Activated naive CD4-positive, alpha-beta T cell treated with anti-CD3 and anti-CD28 coated beads for 36 hours (primary cell): Measurements from ENCODE around the gene CELF4. TPM values are rescaled to one million over a fixed set of nuclear protein-coding genes. Genes with fewer than 3 reads are reported as not detected.

Source experiments
- CTCF ChIA-PET: fragments of 350-600 bp; sonication (Branson Sonifier 250); formaldehyde crosslinking; loops from one replicate; lab custom pipeline; 2021; ENCODE audit warnings: antibody characterized with exemption; lab: Charles Lee
- DNase-seq: peaks from one replicate; pipeline ENCODE4 v3.0.0-alpha.2; 2020
- H3K27ac Mint-ChIP-seq: one replicate; pipeline ENCODE4 v1.8.0; 2021; ENCODE audit warnings: mild to moderate bottlenecking, mixed read lengths
- H3K27me3 Mint-ChIP-seq: one replicate; pipeline ENCODE4 v1.8.0; 2021; ENCODE audit warnings: low read depth, mixed read lengths
- H3K36me3 Mint-ChIP-seq: one replicate; pipeline ENCODE4 v1.8.0; 2021; ENCODE audit warnings: low read depth, mixed read lengths
- H3K4me1 Mint-ChIP-seq: one replicate; pipeline ENCODE4 v1.8.0; 2021; ENCODE audit warnings: low read depth, mixed read lengths
- H3K4me3 Mint-ChIP-seq: one replicate; pipeline ENCODE4 v1.8.0; 2021; ENCODE audit warnings: mild to moderate bottlenecking, moderate library complexity, mixed read lengths
- H3K9me3 Mint-ChIP-seq: one replicate; pipeline ENCODE4 v1.8.0; 2021; ENCODE audit warnings: mixed read lengths
- intact Hi-C: fragments of 100-400 bp; cut with micrococcal nuclease; formaldehyde crosslinking; loops from one replicate; pipeline ENCODE4 v1.15.1; 2023
- total RNA-seq, 2 experiments: library from RNA; stranded (reverse); gene quantifications; one replicate each; pipeline ENCODE4 v1.2.3, GENCODE V29; 2021

Gene CELF4
- total RNA-seq, 2 experiments from 2014 or later: not detected

- Mint-ChIP-seq H3K4me3 (no peak overlapping the region), H3K27ac (no peak overlapping the region), H3K4me1 (no peaks in the 10 kb centered on the region), H3K36me3 (no peaks in the 10 kb centered on the region), H3K27me3 (peaks cover 4% of the 10 kb centered on the region), H3K9me3 (no peaks in the 10 kb centered on the region)
- CTCF ChIA-PET: interaction anchor here (0.7 to 0.8 kb wide), 2 partner anchors 32 to 57 kb away, joined by 3 to 4 read pairs; no protein-coding TSS in a partner anchor
- DNase-seq: no peak
- intact Hi-C loops: loop anchor here (5.0 kb wide), 1 partner anchor 215 kb away; no protein-coding TSS in a partner anchor
These were observed 243.8 kb downstream of the CELF4 start for GRCh38 chr18:37321582-37322491.

GRCh38 chr18:37320317-37320716 is 245.3 kb downstream of the CELF4 start:
- Mint-ChIP-seq H3K27me3 (peaks cover 4% of the 10 kb centered on the region), H3K9me3 (no peaks in the 10 kb centered on the region), H3K36me3 (no peaks in the 10 kb centered on the region), H3K27ac (no peak overlapping the region), H3K4me1 (no peaks in the 10 kb centered on the region), H3K4me3 (no peak overlapping the region)
- CTCF ChIA-PET: no interaction called here
- no peak for DNase-seq
- intact Hi-C loops: loop anchor here (5.0 kb wide), 1 partner anchor 217 kb away; no protein-coding TSS in a partner anchor

GRCh38 chr18:37318360-37319355 is 246.9 kb downstream of the CELF4 start:
- DNase-seq: no peak
- no peak overlapping the region for H3K4me3 Mint-ChIP-seq
- no peaks in the 10 kb centered on the region for H3K4me1 Mint-ChIP-seq
- H3K27me3 Mint-ChIP-seq: peaks cover 4% of the 10 kb centered on the region
- H3K27ac Mint-ChIP-seq: no peak overlapping the region
- CTCF ChIA-PET: interaction anchor here (0.6 to 0.9 kb wide), 2 partner anchors 25 to 49 kb away, joined by 3 to 4 read pairs; no protein-coding TSS in a partner anchor
- intact Hi-C loops: no loop called here
- H3K9me3 Mint-ChIP-seq: no peaks in the 10 kb centered on the region
- no peaks in the 10 kb centered on the region for H3K36me3 Mint-ChIP-seq

GRCh38 chr18:37317486-37317885 is 248.1 kb downstream of the CELF4 start:
- H3K4me3 Mint-ChIP-seq: no peak overlapping the region
- intact Hi-C loops: no loop called here

DNA sequence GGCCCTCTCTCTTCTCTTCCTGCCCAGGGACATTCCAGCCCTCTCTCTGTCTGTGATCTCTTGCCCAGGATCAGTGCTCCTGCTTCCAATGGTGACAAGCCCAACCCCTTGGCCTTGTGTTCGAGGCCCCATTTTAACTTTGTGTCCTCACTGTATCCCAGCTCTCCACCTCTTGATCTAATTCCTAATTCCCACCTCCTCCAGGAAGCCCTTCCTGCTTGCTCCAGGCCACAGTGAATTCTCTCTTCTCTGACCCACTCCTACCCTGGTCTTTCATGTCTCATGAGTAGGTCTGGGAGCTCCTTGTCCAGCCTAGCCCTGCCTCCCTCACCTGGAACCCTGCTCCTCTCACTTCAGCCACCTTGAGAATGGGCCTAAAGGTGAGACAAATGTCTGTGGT is 249.1 kb downstream of the CELF4 start:
- H3K27ac Mint-ChIP-seq: no peak overlapping the region
- no peaks in the 10 kb centered on the region for H3K36me3 Mint-ChIP-seq
- no peaks in the 10 kb centered on the region for H3K27me3 Mint-ChIP-seq
- no peaks in the 10 kb centered on the region for H3K9me3 Mint-ChIP-seq
- no peak overlapping the region for H3K4me3 Mint-ChIP-seq
- intact Hi-C loops: no loop called here
- DNase-seq: no peak
- CTCF ChIA-PET: no interaction called here
- H3K4me1 Mint-ChIP-seq: no peaks in the 10 kb centered on the region

More at GRCh38 chr18:37317486-37317885, 248.1 kb downstream of the CELF4 start:
- CTCF ChIA-PET: no interaction called here
- no peaks in the 10 kb centered on the region for H3K27me3 Mint-ChIP-seq
- H3K27ac Mint-ChIP-seq: no peak overlapping the region
- H3K4me1 Mint-ChIP-seq: no peaks in the 10 kb centered on the region
- H3K36me3 Mint-ChIP-seq: no peaks in the 10 kb centered on the region
- no peaks in the 10 kb centered on the region for H3K9me3 Mint-ChIP-seq
- DNase-seq: no peak

DNA sequence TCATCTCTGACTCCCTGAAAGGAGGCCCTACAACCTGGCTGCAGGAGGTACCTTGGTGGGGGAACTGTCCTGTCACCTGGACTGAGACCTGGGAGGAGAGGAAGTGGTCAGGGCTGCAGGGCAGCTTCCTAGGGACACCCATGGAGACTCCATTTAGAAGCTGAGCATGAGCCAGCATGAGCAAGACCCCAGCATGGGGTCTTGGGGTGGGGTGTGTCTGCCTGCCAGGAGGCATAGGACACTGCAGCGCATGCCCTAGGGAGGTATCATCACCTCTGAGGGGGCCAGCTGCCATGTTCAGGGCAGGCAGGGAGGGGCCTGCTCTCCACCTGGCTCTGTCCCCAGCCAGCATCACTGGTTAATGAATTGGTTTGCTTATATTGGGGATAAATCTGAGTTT is 249.7 kb downstream of the CELF4 start:
- CTCF ChIA-PET: no interaction called here
- Mint-ChIP-seq H3K4me1 (no peaks in the 10 kb centered on the region), H3K9me3 (no peaks in the 10 kb centered on the region), H3K4me3 (no peak overlapping the region), H3K36me3 (no peaks in the 10 kb centered on the region), H3K27ac (no peak overlapping the region), H3K27me3 (no peaks in the 10 kb centered on the region)
- no peak for DNase-seq
- intact Hi-C loops: no loop called here

- H3K27ac Mint-ChIP-seq: no peak overlapping the region
- CTCF ChIA-PET: no interaction called here
These were observed 251.1 kb downstream of the CELF4 start for GRCh38 chr18:37314534-37314933.

DNA sequence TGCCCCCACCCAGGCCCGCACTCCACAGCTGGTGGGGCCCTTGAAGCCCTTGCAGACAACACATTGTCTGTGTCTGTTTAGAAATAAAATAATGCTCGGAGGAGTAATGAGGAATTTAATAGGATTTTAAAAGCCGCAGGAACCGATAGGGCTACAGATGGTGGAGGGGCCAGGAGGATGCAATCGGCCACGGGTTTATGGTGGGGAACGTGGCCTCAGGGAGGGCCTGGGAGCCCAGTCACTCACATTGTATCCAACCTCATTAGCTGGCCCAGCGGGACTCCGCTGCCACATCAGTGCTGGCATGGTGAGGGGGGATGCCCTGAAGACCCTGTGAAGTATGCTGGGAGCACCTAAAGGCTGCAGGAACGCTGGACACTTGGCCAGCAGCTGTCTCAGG is 252.0 kb downstream of the CELF4 start:
- Mint-ChIP-seq H3K36me3 (no peaks in the 10 kb centered on the region), H3K4me1 (no peaks in the 10 kb centered on the region), H3K27ac (no peak overlapping the region), H3K4me3 (no peak overlapping the region), H3K9me3 (no peaks in the 10 kb centered on the region), H3K27me3 (no peaks in the 10 kb centered on the region)
- CTCF ChIA-PET: no interaction called here
- intact Hi-C loops: no loop called here
- no peak for DNase-seq

More at GRCh38 chr18:37314534-37314933, 251.1 kb downstream of the CELF4 start:
- Mint-ChIP-seq H3K27me3 (no peaks in the 10 kb centered on the region), H3K4me3 (no peak overlapping the region), H3K36me3 (no peaks in the 10 kb centered on the region), H3K9me3 (no peaks in the 10 kb centered on the region), H3K4me1 (no peaks in the 10 kb centered on the region)
- no peak for DNase-seq
- intact Hi-C loops: no loop called here

DNA sequence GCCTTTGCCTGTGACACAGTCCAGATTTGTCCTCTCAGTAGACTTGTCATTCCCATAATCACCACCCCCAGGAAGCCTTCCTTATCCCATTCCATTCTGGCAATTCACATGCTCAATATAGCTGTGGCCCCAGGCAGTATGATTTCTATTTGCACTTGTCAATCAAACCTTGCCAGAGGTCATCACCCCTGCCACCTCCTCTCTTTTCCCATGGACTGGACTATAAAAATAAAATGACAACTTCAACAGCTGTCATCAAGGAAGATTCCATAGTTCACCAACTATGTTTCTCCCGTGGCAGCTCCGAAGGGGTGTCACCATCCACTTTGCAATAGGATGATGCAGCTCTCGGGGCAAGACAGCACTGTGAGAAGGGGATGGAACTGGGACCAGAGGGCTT is 255.7 kb downstream of the CELF4 start:
- intact Hi-C loops: no loop called here
- H3K4me1 Mint-ChIP-seq: no peaks in the 10 kb centered on the region
- CTCF ChIA-PET: no interaction called here
- H3K36me3 Mint-ChIP-seq: no peaks in the 10 kb centered on the region
- no peak overlapping the region for H3K27ac Mint-ChIP-seq
- H3K27me3 Mint-ChIP-seq: no peaks in the 10 kb centered on the region
- no peak for DNase-seq
- no peaks in the 10 kb centered on the region for H3K9me3 Mint-ChIP-seq
- H3K4me3 Mint-ChIP-seq: no peak overlapping the region

GRCh38 chr18:37309059-37309458 is 256.5 kb downstream of the CELF4 start:
- intact Hi-C loops: no loop called here
- no peak overlapping the region for H3K27ac Mint-ChIP-seq
- no peaks in the 10 kb centered on the region for H3K9me3 Mint-ChIP-seq
- H3K27me3 Mint-ChIP-seq: no peaks in the 10 kb centered on the region
- no peak overlapping the region for H3K4me3 Mint-ChIP-seq
- no peaks in the 10 kb centered on the region for H3K4me1 Mint-ChIP-seq
- no peak for DNase-seq
- H3K36me3 Mint-ChIP-seq: no peaks in the 10 kb centered on the region
- CTCF ChIA-PET: interaction anchor here (1.2 kb wide), 1 partner anchor 73 kb away, joined by 3 read pairs; no protein-coding TSS in a partner anchor

DNA sequence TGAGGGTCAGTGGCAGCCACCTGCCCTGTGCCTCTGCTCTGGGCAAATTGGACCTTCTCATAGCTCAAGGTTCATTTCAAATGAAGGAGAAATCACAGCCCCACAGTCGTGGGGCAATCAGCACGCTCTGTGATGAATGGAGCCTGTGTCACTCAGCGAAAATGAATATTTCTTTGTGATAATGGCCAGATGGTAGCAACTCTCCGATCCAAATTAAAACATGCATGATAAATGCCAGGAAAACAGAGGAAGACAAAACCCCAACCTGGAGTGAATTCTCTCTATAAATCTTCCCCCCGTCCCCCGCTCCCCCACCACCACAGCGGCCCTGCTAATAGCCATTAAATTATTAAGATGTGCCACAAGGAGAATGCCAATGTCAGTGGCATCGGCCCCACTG is 258.4 kb downstream of the CELF4 start:
- no peaks in the 10 kb centered on the region for H3K4me1 Mint-ChIP-seq
- intact Hi-C loops: no loop called here
- CTCF ChIA-PET: no interaction called here
- DNase-seq: no peak
- H3K36me3 Mint-ChIP-seq: no peaks in the 10 kb centered on the region
- H3K9me3 Mint-ChIP-seq: no peaks in the 10 kb centered on the region
- H3K27ac Mint-ChIP-seq: no peak overlapping the region
- no peaks in the 10 kb centered on the region for H3K27me3 Mint-ChIP-seq
- H3K4me3 Mint-ChIP-seq: no peak overlapping the region

GRCh38 chr18:37306432-37306831 is 259.2 kb downstream of the CELF4 start:
- Mint-ChIP-seq H3K9me3 (no peaks in the 10 kb centered on the region), H3K27me3 (no peaks in the 10 kb centered on the region), H3K4me1 (no peaks in the 10 kb centered on the region), H3K36me3 (no peaks in the 10 kb centered on the region), H3K4me3 (no peak overlapping the region), H3K27ac (no peak overlapping the region)
- DNase-seq: no peak
- intact Hi-C loops: no loop called here
- CTCF ChIA-PET: no interaction called here
